AG10803 (cell line): ENCODE measurements around the gene NUTM1.

Experiments
- DNase-seq: peaks from one replicate; pipeline ENCODE4 v3.0.0; 2010; ENCODE audit warnings: low read depth
- H3K4me3 ChIP-seq: 2 replicates; pipeline ENCODE4 v1.5.1; 2011; ENCODE audit warnings: mild to moderate bottlenecking, low read length, control low read depth
- TF ChIP-seq, protein P1 (sequence below): conservative IDR thresholded peaks from 2 replicates; pipeline ENCODE4 v1.5.1; 2011; ENCODE audit warnings: mild to moderate bottlenecking, low read length, control low read depth, inconsistent platforms

The NUTM1 gene, protein sequence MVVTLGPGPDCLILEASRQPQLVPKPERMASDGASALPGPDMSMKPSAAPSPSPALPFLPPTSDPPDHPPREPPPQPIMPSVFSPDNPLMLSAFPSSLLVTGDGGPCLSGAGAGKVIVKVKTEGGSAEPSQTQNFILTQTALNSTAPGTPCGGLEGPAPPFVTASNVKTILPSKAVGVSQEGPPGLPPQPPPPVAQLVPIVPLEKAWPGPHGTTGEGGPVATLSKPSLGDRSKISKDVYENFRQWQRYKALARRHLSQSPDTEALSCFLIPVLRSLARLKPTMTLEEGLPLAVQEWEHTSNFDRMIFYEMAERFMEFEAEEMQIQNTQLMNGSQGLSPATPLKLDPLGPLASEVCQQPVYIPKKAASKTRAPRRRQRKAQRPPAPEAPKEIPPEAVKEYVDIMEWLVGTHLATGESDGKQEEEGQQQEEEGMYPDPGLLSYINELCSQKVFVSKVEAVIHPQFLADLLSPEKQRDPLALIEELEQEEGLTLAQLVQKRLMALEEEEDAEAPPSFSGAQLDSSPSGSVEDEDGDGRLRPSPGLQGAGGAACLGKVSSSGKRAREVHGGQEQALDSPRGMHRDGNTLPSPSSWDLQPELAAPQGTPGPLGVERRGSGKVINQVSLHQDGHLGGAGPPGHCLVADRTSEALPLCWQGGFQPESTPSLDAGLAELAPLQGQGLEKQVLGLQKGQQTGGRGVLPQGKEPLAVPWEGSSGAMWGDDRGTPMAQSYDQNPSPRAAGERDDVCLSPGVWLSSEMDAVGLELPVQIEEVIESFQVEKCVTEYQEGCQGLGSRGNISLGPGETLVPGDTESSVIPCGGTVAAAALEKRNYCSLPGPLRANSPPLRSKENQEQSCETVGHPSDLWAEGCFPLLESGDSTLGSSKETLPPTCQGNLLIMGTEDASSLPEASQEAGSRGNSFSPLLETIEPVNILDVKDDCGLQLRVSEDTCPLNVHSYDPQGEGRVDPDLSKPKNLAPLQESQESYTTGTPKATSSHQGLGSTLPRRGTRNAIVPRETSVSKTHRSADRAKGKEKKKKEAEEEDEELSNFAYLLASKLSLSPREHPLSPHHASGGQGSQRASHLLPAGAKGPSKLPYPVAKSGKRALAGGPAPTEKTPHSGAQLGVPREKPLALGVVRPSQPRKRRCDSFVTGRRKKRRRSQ

GRCh38 chr15:34342737-34343575, at the start of gene NUTM1, which contains the start of gene NOP10:
Gene NUTM1, plus strand, starts transcription at chr15:34343315. Its CDS starts 382 bp downstream, at chr15:34343697.
Gene NOP10, minus strand, starts transcription at chr15:34343136. Its CDS starts 63 bp downstream, at chr15:34343073.
- TF ChIP-seq, protein P1, sequence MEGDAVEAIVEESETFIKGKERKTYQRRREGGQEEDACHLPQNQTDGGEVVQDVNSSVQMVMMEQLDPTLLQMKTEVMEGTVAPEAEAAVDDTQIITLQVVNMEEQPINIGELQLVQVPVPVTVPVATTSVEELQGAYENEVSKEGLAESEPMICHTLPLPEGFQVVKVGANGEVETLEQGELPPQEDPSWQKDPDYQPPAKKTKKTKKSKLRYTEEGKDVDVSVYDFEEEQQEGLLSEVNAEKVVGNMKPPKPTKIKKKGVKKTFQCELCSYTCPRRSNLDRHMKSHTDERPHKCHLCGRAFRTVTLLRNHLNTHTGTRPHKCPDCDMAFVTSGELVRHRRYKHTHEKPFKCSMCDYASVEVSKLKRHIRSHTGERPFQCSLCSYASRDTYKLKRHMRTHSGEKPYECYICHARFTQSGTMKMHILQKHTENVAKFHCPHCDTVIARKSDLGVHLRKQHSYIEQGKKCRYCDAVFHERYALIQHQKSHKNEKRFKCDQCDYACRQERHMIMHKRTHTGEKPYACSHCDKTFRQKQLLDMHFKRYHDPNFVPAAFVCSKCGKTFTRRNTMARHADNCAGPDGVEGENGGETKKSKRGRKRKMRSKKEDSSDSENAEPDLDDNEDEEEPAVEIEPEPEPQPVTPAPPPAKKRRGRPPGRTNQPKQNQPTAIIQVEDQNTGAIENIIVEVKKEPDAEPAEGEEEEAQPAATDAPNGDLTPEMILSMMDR = peak; percentile 96
- peak; percentile 91 for DNase-seq
- peak within 1 kb of the TSS; percentile 99 for H3K4me3 ChIP-seq

GRCh38 chr15:34297059-34297458, 46.1 kb upstream of the NUTM1 start:
- no peak overlapping the region for H3K4me3 ChIP-seq
- TF ChIP-seq, protein P1 = no peak
- no peak for DNase-seq

- DNase-seq = no peak
- H3K4me3 ChIP-seq = no peak overlapping the region
- TF ChIP-seq, protein P1 = no peak
Measured at GRCh38 chr15:34301058-34301457, 42.1 kb upstream of the NUTM1 start.

GRCh38 chr15:34304613-34305012, 38.5 kb upstream of the NUTM1 start:
- TF ChIP-seq, protein P1 = no peak
- DNase-seq = peak; percentile 60

GRCh38 chr15:34311563-34311962, 31.6 kb upstream of the NUTM1 start:
- TF ChIP-seq, protein P1 = no peak
- H3K4me3 ChIP-seq = no peak overlapping the region
- DNase-seq = no peak

More at GRCh38 chr15:34304613-34305012, 38.5 kb upstream of the NUTM1 start:
- H3K4me3 ChIP-seq = no peak overlapping the region
